Skeletal muscle tissue (tissue), 4 donors: ENCODE results near the gene MRGPRF. TPM values are rescaled to one million over a fixed set of nuclear protein-coding genes. Genes with fewer than 3 reads are reported as not detected.
A peak's percentile ranks its signal among the peaks of the same experiment; 100 is the strongest.

Source experiments
- H3K27ac ChIP-seq: one replicate; pipeline ENCODE4 v1.7.0; 2013; ENCODE audit warnings: mild to moderate bottlenecking, low read depth, low read length, inconsistent platforms
- H3K27me3 ChIP-seq, 3 donors: one replicate each; pipeline ENCODE4 v1.7.0; 2013; ENCODE audit warnings: low read length in 3 of 3; ENCODE audit not compliant: control insufficient read depth in 3 of 3, insufficient read depth in 3 of 3
- H3K36me3 ChIP-seq, 3 donors: one replicate each; pipeline ENCODE4 v1.7.0; 2013; ENCODE audit warnings: low read length in 3 of 3; ENCODE audit not compliant: control insufficient read depth in 3 of 3, insufficient read depth in 3 of 3
- H3K4me1 ChIP-seq, 3 donors: one replicate each; pipeline ENCODE4 v1.7.0; 2013; ENCODE audit warnings: low read length in 3 of 3, mild to moderate bottlenecking in 3 of 3; ENCODE audit not compliant: control insufficient read depth in 3 of 3, insufficient read depth in 3 of 3
- H3K4me3 ChIP-seq, 3 donors: one replicate each; pipeline ENCODE4 v1.7.0; 2013; ENCODE audit warnings: low read length in 3 of 3
- H3K9ac ChIP-seq, 3 donors: one replicate each; pipeline ENCODE4 v1.7.0; 2013; ENCODE audit warnings: low read length in 3 of 3, mild to moderate bottlenecking in 3 of 3, moderate library complexity in 2 of 3, low read depth in 1 of 3
- H3K9me3 ChIP-seq, 3 donors: one replicate each; pipeline ENCODE4 v1.7.0; 2013; ENCODE audit warnings: low read length in 3 of 3; ENCODE audit not compliant: control insufficient read depth in 3 of 3
- total RNA-seq: library from RNA; depleted of rRNA; stranded (reverse); fragments of >200 nt; gene quantifications from one replicate; pipeline ENCODE4 v1.2.3, GENCODE V29; 2014
- donor health status: Osteomylitis.

MRGPRF gene
- total RNA-seq, 1 donor from 2014 or later = 16.7 TPM

DNA sequence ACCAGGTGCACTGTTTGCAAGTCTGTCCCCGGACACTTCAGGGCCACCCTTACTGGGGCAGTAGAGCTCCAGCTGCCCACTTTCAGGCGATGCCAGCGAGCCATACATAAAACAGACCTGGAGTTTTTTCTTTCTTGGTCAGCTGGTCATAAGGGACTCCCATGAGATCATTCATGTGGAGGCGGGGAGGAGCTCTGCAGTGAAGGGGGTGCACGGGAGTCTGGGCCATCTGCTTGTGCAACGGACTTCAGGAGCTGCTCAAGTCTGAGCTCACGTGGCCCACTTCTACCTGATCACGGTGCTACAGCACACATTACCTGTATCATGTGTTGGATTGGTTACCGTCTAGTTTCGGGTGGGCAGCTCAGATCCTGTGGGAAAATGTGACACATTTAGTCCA lies 9.2 kb upstream of the MRGPRF start:
- Histone ChIP-seq H3K27me3 (peaks cover 0 to 14% (median 4%) of the 10 kb centered on the region in 3 donors), H3K4me3 (no peak overlapping the region), H3K36me3 (no peaks in the 10 kb centered on the region), H3K4me1 (no peaks in the 10 kb centered on the region), H3K9me3 (no peaks in the 10 kb centered on the region), H3K27ac (no peak overlapping the region), H3K9ac (no peak overlapping the region)

DNA sequence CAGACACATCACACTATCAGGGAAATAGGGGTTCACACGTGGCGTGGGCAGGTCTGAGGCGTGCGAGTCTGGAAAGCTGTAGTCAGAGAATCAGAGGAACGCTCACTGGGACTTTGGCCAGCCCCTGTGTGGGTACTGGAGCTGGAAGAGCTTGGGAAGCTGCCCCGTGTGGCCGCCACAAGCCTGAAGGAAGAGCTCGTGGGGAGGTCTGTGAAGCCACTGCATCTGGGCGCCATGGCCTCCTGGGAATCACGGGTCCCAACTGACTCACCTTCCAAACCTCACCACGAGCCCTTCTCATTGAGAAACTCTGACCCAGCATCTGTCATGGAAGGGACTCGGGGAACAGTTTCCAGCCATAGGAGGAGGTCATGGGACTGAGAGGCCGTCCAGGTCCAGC lies 5.9 kb upstream of the MRGPRF start:
- Histone ChIP-seq H3K9ac (no peak overlapping the region), H3K27ac (no peak overlapping the region), H3K4me1 (peaks cover 4 to 5% (median 5%) of the 10 kb centered on the region in 3 donors), H3K36me3 (no peaks in the 10 kb centered on the region), H3K4me3 (no peak overlapping the region), H3K27me3 (peaks cover 0 to 25% (median 14%) of the 10 kb centered on the region in 3 donors), H3K9me3 (no peaks in the 10 kb centered on the region)

- Histone ChIP-seq H3K27ac (no peak overlapping the region), H3K9ac (no peak overlapping the region), H3K36me3 (no peaks in the 10 kb centered on the region), H3K4me3 (no peak overlapping the region), H3K4me1 (peaks cover 5 to 8% (median 6%) of the 10 kb centered on the region in 3 donors), H3K27me3 (peaks cover 5 to 34% (median 21%) of the 10 kb centered on the region in 3 donors), H3K9me3 (no peaks in the 10 kb centered on the region)
Observed at GRCh38 chr11:69017951-69018350, 4.9 kb upstream of the MRGPRF start.

- H3K4me1 ChIP-seq = peaks cover 15 to 25% (median 16%) of the 10 kb centered on the region in 3 donors
- peak overlapping the region in 1 of 3 donors; percentile 57 for H3K9ac ChIP-seq
- no peak overlapping the region for H3K4me3 ChIP-seq
- H3K27ac ChIP-seq = peak overlapping the region; percentile 56
- peaks cover 29 to 61% (median 40%) of the 10 kb centered on the region in 3 donors for H3K27me3 ChIP-seq
- no peaks in the 10 kb centered on the region for H3K36me3 ChIP-seq
- H3K9me3 ChIP-seq = no peaks in the 10 kb centered on the region
Observed at GRCh38 chr11:69014898-69015549, 2.0 kb upstream of the MRGPRF start.

DNA sequence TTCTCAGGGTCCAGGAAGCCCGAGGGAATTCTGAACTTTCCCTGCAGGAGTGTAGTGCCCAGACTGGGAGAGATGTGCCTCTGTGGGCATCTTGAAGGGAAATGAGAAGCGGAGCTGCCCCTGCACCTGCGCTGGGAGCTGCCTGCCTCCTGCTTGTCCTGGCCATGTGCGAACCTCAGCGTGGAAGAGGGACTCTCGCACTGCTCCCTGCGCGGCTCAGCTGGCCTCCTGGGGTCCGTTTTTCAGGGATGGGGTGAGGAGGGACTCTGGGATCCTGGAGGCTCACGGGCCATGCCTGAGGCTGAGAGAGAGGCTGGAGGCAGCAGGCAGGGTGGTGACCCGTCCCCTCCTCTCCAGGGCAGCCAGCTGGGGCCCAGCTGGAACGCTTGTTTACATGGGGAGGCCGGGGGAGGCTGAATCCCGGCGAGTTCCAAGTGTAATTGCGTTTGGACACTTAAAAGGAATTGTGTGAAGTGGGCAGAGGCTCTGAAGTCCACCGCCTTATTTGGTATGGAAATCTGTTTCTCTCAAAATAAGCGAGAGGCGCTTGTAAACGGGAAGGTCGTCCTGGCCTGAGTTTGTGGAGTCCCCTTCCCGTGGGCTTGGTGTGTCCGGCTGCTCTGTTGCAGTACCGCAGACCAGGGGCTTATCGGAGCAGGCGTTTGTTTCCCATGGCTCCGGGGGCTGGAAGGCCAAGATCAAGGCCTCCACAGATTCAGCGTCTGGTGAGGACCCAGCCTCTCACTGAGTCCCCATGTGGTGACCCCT lies 1.2 kb upstream of the MRGPRF start:
- Histone ChIP-seq H3K27me3 (peaks cover 35 to 69% (median 46%) of the 10 kb centered on the region in 3 donors), H3K9ac (peak overlapping the region in 1 of 3 donors; percentile 57), H3K4me1 (peaks cover 17 to 31% (median 17%) of the 10 kb centered on the region in 3 donors), H3K36me3 (no peaks in the 10 kb centered on the region), H3K4me3 (no peak overlapping the region), H3K27ac (peak overlapping the region; percentile 74), H3K9me3 (no peaks in the 10 kb centered on the region)

DNA sequence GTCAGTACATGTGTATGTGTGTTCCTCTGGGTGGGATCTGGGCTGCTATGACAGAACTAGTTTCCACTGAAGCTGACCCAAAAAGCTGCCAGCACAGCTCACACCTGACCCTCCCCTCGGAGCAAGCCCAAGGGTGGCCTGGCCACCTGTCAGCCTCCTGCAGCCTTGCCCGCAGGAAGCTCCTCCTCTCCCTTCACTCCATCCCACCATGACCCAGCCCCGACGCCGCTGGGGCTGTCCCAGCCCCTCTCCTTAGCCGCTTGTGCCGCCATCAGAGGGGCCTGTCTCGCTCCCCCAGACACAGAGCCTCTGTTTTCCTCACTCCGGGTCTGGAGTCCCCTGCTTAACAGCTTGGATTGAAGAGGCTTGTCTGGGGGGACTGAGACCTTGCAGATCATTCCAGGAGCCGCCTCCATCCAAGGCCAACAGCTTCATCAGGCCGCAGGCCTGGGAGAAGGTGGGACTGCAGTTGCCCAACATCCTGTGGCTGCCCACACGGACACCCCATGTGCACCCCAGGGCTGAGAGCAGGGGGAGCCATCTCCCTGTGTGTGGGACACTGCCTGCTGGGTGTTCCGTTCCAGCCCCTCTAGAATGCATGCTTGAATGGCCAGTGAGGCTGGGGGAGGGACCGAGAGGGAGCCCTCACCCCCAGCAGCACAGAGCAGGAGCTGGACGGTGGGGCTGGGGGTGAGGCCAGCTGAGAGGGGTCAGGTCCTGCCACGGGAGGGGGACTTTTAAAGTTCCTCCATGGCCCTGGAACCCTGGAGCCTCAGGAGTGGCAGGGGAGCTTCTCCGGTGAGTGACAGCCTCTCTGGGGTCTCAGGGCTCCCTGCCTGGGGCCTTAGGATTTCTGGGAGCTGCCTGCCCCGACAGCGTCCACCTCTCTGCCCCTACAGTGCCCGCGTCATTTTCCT lies 696 bp downstream of the MRGPRF start:
- H3K27me3 ChIP-seq = peaks cover 42 to 74% (median 53%) of the 10 kb centered on the region in 3 donors

DNA sequence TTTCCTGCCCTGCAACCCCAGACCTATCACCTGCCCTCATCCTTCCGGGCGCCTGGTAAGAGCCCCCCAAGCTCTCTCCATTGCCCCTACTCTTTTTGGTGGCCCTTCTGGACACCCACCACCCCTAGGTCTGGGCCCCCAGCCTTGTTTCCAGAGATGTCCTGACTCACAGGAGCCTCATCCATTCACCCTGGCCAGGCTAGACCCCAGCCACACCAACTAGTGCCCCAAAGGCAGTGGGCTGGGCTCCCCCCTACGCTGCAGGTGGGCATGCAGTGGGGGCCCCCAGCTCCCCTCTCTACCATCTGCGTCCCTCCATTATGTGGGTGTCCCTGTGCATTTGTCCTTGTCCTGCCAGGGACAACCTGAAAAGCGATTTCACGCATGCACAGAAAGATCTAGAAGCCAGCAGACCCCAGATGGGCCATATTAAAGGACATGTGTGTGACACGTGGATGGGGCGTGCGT lies 1.4 kb downstream of the MRGPRF start:
- H3K4me1 ChIP-seq = peaks cover 27 to 42% (median 28%) of the 10 kb centered on the region in 3 donors

More for the DNA sequence above, 696 bp downstream of the MRGPRF start:
- Histone ChIP-seq H3K36me3 (no peaks in the 10 kb centered on the region), H3K9ac (peak overlapping the region; percentile 10 to 76 (median 51)), H3K9me3 (no peaks in the 10 kb centered on the region), H3K4me3 (peak overlapping the region; percentile 44 to 67 (median 64)), H3K27ac (peak overlapping the region; percentile 74), H3K4me1 (peaks cover 27 to 42% (median 28%) of the 10 kb centered on the region in 3 donors)

DNA sequence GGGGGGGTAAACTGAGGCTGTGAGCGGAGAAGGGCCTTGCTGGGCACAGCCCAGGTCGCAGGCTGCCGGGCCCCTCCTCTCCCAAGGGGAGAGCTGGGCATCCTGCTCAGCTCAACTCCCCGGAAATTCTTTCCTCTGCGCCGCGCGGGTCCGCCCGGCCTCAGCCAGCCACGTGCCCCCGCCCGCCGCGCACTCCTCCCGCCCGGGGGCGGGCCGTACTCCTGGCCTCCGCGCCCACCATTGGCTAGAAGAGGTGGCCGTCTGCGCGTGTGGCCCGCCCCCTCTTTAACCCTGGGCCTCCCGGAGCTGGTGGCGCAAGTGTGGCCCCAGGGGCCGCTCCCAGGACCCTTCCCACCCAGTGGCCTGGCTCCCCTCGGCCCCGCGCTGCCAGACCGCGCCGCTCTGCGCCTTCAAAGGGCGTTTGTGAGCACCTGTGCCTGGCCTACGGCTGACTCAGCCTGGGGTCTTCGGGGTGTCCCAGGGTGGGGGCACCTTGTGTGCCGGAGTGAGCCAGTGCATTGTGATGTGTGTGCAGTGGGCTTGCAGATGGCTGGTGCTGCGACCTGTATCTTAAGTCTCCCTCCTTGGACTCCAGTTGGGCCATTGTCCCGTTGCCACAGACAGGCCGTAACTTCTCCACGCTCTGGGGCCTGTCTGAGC lies 2.0 kb downstream of the MRGPRF start:
- H3K9me3 ChIP-seq = no peaks in the 10 kb centered on the region
- no peaks in the 10 kb centered on the region for H3K36me3 ChIP-seq
- H3K4me1 ChIP-seq = peaks cover 27 to 42% (median 28%) of the 10 kb centered on the region in 3 donors
- peak overlapping the region; percentile 20 to 76 (median 56) for H3K9ac ChIP-seq
- peak overlapping the region; percentile 74 for H3K27ac ChIP-seq
- peaks cover 42 to 70% (median 53%) of the 10 kb centered on the region in 3 donors for H3K27me3 ChIP-seq
- peak overlapping the region; percentile 44 to 64 (median 54) for H3K4me3 ChIP-seq

More for the DNA sequence above, 1.4 kb downstream of the MRGPRF start:
- Histone ChIP-seq H3K4me3 (peak overlapping the region; percentile 44 to 64 (median 54)), H3K27ac (peak overlapping the region; percentile 74), H3K36me3 (no peaks in the 10 kb centered on the region), H3K9me3 (no peaks in the 10 kb centered on the region), H3K9ac (peak overlapping the region; percentile 10 to 76 (median 20)), H3K27me3 (peaks cover 42 to 70% (median 53%) of the 10 kb centered on the region in 3 donors)

DNA sequence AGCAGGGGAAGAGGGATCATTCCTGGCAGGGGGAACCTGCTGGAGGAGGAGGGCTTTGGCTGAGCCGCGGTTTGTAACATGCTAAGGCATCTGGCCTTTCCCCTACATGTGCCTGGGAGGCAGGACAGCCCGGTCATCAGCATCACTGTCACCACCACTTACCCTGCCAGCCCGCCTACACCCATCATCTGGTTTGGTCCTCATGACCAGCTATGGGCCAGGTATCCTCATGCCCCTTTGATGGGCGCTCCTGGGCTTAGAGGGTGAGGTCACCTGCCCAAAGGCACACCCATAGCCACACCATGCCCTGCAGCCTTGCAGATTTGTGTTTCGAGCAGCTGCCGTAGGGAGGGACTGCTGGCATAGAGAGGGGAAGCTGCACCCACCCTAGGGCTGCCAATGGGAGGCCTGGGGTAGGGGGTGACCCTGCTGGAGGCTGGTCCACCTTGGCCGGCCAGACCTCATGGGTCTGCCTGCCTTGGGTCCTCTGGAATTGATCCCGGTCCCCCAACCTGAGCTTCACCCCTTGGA lies 2.6 kb downstream of the MRGPRF start:
- peak overlapping the region; percentile 44 for H3K27ac ChIP-seq
- peaks cover 27 to 42% (median 28%) of the 10 kb centered on the region in 3 donors for H3K4me1 ChIP-seq
- no peaks in the 10 kb centered on the region for H3K9me3 ChIP-seq
- no peaks in the 10 kb centered on the region for H3K36me3 ChIP-seq
- peaks cover 42 to 72% (median 55%) of the 10 kb centered on the region in 3 donors for H3K27me3 ChIP-seq
- peak overlapping the region; percentile 27 to 43 (median 29) for H3K4me3 ChIP-seq
- peak overlapping the region in 2 of 3 donors; percentile 54 to 56 for H3K9ac ChIP-seq
